ENCODE results near the gene ZFAND2B. TPM values are rescaled to one million over a fixed set of nuclear protein-coding genes. Genes with fewer than 3 reads are reported as not detected.

ZFAND2B gene
- total RNA-seq, 1 donor from 2014 or later: 20.0 TPM

GRCh38 chr2:219204425-219205164 is 2.0 kb upstream of the ZFAND2B start:
- DNase-seq (ENCODE audit: low read depth in 2 of 2): no peak

GRCh38 chr2:219205165-219205538 is 1.4 kb upstream of the ZFAND2B start:
- no peak for DNase-seq (ENCODE audit: low read depth in 2 of 2)

- no peak for DNase-seq (ENCODE audit: low read depth in 2 of 2)
Measured at GRCh38 chr2:219205981-219206327, 628 bp upstream of the ZFAND2B start.

- no peak for DNase-seq (ENCODE audit: low read depth in 2 of 2)
Measured at GRCh38 chr2:219207134-219207883, 727 bp downstream of the ZFAND2B start.

GRCh38 chr2:219207884-219208740 is 1.5 kb downstream of the ZFAND2B start:
- peak in 1 of 2 donors; percentile 49 for DNase-seq (ENCODE audit: low read depth in 2 of 2)

- DNase-seq (ENCODE audit: low read depth in 2 of 2): no peak
Measured at GRCh38 chr2:219209236-219210195, 2.9 kb downstream of the ZFAND2B start.

GRCh38 chr2:219210196-219210885 is 3.8 kb downstream of the ZFAND2B start:
- no peak for DNase-seq (ENCODE audit: low read depth in 2 of 2)

GRCh38 chr2:219210886-219211362 is 4.3 kb downstream of the ZFAND2B start:
- no peak for DNase-seq (ENCODE audit: low read depth in 2 of 2)

GRCh38 chr2:219213026-219213415 is 6.4 kb downstream of the ZFAND2B start:
- DNase-seq (ENCODE audit: low read depth in 2 of 2): no peak

GRCh38 chr2:219213486-219214071 is 7.0 kb downstream of the ZFAND2B start:
- no peak for DNase-seq (ENCODE audit: low read depth in 2 of 2)

- no peak for DNase-seq (ENCODE audit: low read depth in 2 of 2)
Measured at GRCh38 chr2:219214141-219214540, 7.6 kb downstream of the ZFAND2B start.

GRCh38 chr2:219214786-219215185 is 8.2 kb downstream of the ZFAND2B start:
- DNase-seq (ENCODE audit: low read depth in 2 of 2): no peak

- no peak for DNase-seq (ENCODE audit: low read depth in 2 of 2)
Measured at GRCh38 chr2:219215871-219216534, 9.4 kb downstream of the ZFAND2B start.

GRCh38 chr2:219216535-219216915 is 9.9 kb downstream of the ZFAND2B start:
- no peak for DNase-seq (ENCODE audit: low read depth in 2 of 2)

GRCh38 chr2:219218217-219218731 is 11.7 kb downstream of the ZFAND2B start:
- DNase-seq (ENCODE audit: low read depth in 2 of 2): peak in 1 of 2 donors; percentile 79

GRCh38 chr2:219218732-219219701 is 12.4 kb downstream of the ZFAND2B start, which contains the start of gene ABCB6:
Gene ABCB6, minus strand, starts transcription at chr2:219218958. Its CDS starts 285 bp downstream, at chr2:219218673.
- DNase-seq (ENCODE audit: low read depth in 2 of 2): peak; percentile 83 to 93

- DNase-seq (ENCODE audit: low read depth in 2 of 2): no peak
Measured at GRCh38 chr2:219219784-219220532, 13.4 kb downstream of the ZFAND2B start.

Measured in dermis microvascular lymphatic vessel endothelial cell (primary cell).